ENCODE results near the gene PTPRS.

The PTPRS gene

GRCh38 chr19:5338656-5339197 is 1.9 kb downstream of the PTPRS start:
- peak overlapping the region; percentile 7; the same call in 1 of the 2 replicates for H3K4me3 ChIP-seq (ENCODE audit: low read depth, low read length)
- TF ChIP-seq CTCF (IDR thresholded peaks at IDR 0.05; ENCODE audit: low read depth, low read length, missing control alignments), result no peak
- no peak for DNase-seq (ENCODE audit: low read depth)

GRCh38 chr19:5337708-5338655 is 2.6 kb downstream of the PTPRS start:
- H3K4me3 ChIP-seq (ENCODE audit: low read depth, low read length), result no peak overlapping the region
- TF ChIP-seq CTCF (IDR thresholded peaks at IDR 0.05; ENCODE audit: low read depth, low read length, missing control alignments), result no peak
- no peak for DNase-seq (ENCODE audit: low read depth)

DNA sequence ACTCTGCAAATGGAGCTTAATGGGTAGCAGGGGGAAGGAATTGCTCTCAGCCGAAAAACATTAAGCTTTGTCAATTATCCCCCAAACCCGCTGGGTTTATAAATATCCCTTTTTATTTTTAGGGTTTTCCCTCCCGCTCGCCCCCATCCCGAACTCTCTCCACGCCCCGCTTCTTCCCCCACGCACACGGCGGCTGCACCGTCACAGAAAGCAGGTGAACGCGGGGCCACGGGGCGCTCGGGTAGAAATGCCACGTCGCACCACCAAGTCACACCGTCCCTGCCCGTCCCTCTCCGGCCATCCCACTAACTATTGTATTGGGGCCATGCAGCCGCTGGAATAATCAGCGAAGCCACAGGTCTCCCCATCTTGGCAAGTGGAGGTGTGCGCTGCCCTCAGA is 3.5 kb downstream of the PTPRS start:
- no peak for DNase-seq (ENCODE audit: low read depth)
- no peak for TF ChIP-seq CTCF (IDR thresholded peaks at IDR 0.05; ENCODE audit: low read depth, low read length, missing control alignments)
- H3K4me3 ChIP-seq (ENCODE audit: low read depth, low read length), result no peak overlapping the region

DNA sequence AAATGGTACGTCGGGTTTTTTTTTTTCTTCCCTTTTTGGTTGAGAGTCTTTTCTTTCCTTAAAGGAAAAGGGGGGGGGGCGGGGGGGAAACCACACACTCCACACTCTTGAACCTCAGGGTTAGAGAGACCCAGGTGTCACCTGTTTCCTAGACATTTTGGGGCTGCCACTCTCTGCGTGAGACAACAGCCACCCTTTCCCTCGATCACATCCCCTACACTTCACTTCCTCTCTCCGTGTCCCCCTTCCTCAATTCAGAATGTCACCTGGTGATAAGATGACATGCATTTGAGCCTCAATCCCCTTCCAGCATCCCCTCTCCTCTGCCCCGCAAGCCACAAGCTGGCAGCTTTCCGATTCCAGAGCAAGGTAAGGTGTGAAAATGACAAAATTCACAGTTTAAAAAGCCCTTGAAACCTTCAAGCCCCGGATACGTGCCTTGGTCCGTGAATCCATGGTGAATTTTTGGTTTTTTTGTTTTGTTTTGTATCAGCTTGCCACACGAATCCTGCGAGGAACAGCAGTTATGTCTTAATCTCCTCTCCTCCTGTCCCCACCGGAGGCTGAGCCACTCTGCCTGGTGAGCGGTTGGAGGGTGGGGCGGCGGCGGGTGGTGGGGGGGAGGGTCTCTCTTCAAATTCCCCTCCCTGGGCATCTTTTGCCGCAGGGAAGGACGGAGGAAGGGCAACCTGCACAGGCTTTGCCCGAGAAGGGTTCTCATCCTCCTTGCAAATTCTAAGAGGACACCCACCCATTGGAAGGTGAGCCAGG is 4.2 kb downstream of the PTPRS start:
- TF ChIP-seq CTCF (IDR thresholded peaks at IDR 0.05; ENCODE audit: low read depth, low read length, missing control alignments), result no peak
- DNase-seq (ENCODE audit: low read depth), result no peak
- H3K4me3 ChIP-seq (ENCODE audit: low read depth, low read length), result no peak overlapping the region

GRCh38 chr19:5335593-5335992 is 5.0 kb downstream of the PTPRS start:
- DNase-seq (ENCODE audit: low read depth), result no peak
- no peak overlapping the region; the same call in 1 of the 2 replicates for H3K4me3 ChIP-seq (ENCODE audit: low read depth, low read length)

More at GRCh38 chr19:5335593-5335992, 5.0 kb downstream of the PTPRS start:
- no peak for TF ChIP-seq CTCF (IDR thresholded peaks at IDR 0.05; ENCODE audit: low read depth, low read length, missing control alignments)
